PC-9 (cell line): ENCODE results near the gene SLC37A4. TPM values are rescaled to one million over a fixed set of nuclear protein-coding genes. Genes with fewer than 3 reads are reported as not detected.
A peak's percentile ranks its signal among the peaks of the same experiment; 100 is the strongest.

Experiments used
- BruUV-seq: library from RNA; stranded (reverse); fragments of 400-500 nt; replicated peaks from 2 replicates; lab custom pipeline; 2021; lab: Mats Ljungman, UMichigan
- CTCF ChIA-PET: fragments of 300-600 bp; sonication (Branson Sonifier 250); formaldehyde crosslinking; loops from one replicate; lab custom pipeline; 2022; ENCODE audit warnings: antibody characterized with exemption; lab: Charles Lee
- POLR2A ChIA-PET: fragments of 300-600 bp; sonication (Branson Sonifier 250); formaldehyde crosslinking; loops from one replicate; lab custom pipeline; 2022; ENCODE audit warnings: antibody characterized with exemption; ENCODE audit not compliant: unreplicated experiment; lab: Charles Lee
- DNase-seq, 2 experiments: peaks; one replicate each; pipeline versions ENCODE4 v3.0.0 to v3.0.0-alpha.2; 2015 to 2022; ENCODE audit warnings: mixed read lengths in 1 of 2
- H2AFZ ChIP-seq: fragments of 200-600 bp; sonication (generic); 2 replicates; pipeline ENCODE4 v1.8.1; 2017; ENCODE audit warnings: antibody characterized with exemption
- H3F3A ChIP-seq: fragments of 200-600 bp; sonication (generic); 2 replicates; pipeline ENCODE4 v1.8.1; 2017; ENCODE audit warnings: antibody characterized with exemption, mild to moderate bottlenecking, low read depth; ENCODE audit not compliant: insufficient read depth
- H3K27ac ChIP-seq: fragments of 200-600 bp; sonication (generic); 2 replicates; pipeline ENCODE4 v1.6.1; 2016; ENCODE audit warnings: mixed run types
- H3K27me3 ChIP-seq: fragments of 200-600 bp; sonication (generic); 2 replicates; pipeline ENCODE4 v1.6.1; 2016; ENCODE audit warnings: low read depth, mixed run types; ENCODE audit not compliant: insufficient read depth
- H3K36me3 ChIP-seq: fragments of 200-600 bp; sonication (generic); 2 replicates; pipeline ENCODE4 v1.6.1; 2016; ENCODE audit warnings: low read depth, mixed run types
- H3K4me1 ChIP-seq: fragments of 200-600 bp; sonication (generic); replicated peaks from 2 replicates; pipeline ENCODE4 v1.6.1; 2016; ENCODE audit warnings: mixed run types; ENCODE audit not compliant: insufficient read depth
- H3K4me2 ChIP-seq: fragments of 200-600 bp; sonication (generic); 2 replicates; pipeline ENCODE4 v1.6.1; 2017; ENCODE audit warnings: mixed run types
- H3K4me3 ChIP-seq: fragments of 200-600 bp; sonication (generic); 2 replicates; pipeline ENCODE4 v1.6.1; 2016; ENCODE audit warnings: mixed run types
- H3K79me2 ChIP-seq: fragments of 200-600 bp; sonication (generic); 2 replicates; pipeline ENCODE4 v1.6.1; 2017; ENCODE audit warnings: low read depth, mixed run types
- H3K9me2 ChIP-seq: fragments of 200-600 bp; sonication (generic); 2 replicates; pipeline ENCODE4 v1.8.1; 2017; ENCODE audit warnings: mild to moderate bottlenecking; ENCODE audit not compliant: insufficient read depth
- H3K9me3 ChIP-seq: fragments of 200-600 bp; sonication (generic); 2 replicates; pipeline ENCODE4 v1.8.1; 2016; ENCODE audit warnings: low read depth; ENCODE audit not compliant: insufficient read depth
- H4K20me1 ChIP-seq: fragments of 200-600 bp; sonication (generic); 2 replicates; pipeline ENCODE4 v1.8.1; 2017; ENCODE audit not compliant: insufficient read depth
- CTCF ChIP-seq: fragments of 200-600 bp; sonication (generic); conservative IDR thresholded peaks from 2 replicates; pipeline ENCODE4 v1.6.1; 2017; ENCODE audit warnings: mixed run types, antibody characterized with exemption, mild to moderate bottlenecking, moderate library complexity
- EZH2 ChIP-seq: fragments of 200-600 bp; sonication (generic); IDR thresholded peaks from 2 replicates; pipeline ENCODE4 v1.8.0; 2017; ENCODE audit warnings: antibody characterized with exemption, low read depth
- intact Hi-C: fragments of 100-400 bp; cut with micrococcal nuclease; formaldehyde crosslinking; loops from one replicate; pipeline ENCODE4 v1.10.0; 2022; ENCODE audit not compliant: unreplicated experiment
- total RNA-seq: library from RNA; stranded (reverse); gene quantifications from 2 replicates; pipeline ENCODE4 v1.2.3, GENCODE V29; 2021

SLC37A4 gene
- total RNA-seq, 1 experiment from 2014 or later, result 24.3 TPM

GRCh38 chr11:119000906-119001305 lies 29.8 kb downstream of the SLC37A4 start:
- no TSS peak for BruUV-seq
- H4K20me1 ChIP-seq, result no peaks in the 10 kb centered on the region
- H3F3A ChIP-seq, result peaks cover 47% of the 10 kb centered on the region
- H3K4me3 ChIP-seq, result no peak overlapping the region
- no peaks in the 10 kb centered on the region for H3K9me2 ChIP-seq
- peaks cover 48% of the 10 kb centered on the region for H3K79me2 ChIP-seq
- POLR2A ChIA-PET, result no interaction called here
- no peak overlapping the region for H3K4me2 ChIP-seq
- peaks cover 33% of the 10 kb centered on the region for H3K4me1 ChIP-seq
- no peaks in the 10 kb centered on the region for H3K9me3 ChIP-seq
- H3K27ac ChIP-seq, result no peak overlapping the region; the same call in 1 of the 2 replicates
- TF ChIP-seq CTCF (no peak), EZH2 (no peak)
- peak in 1 of 2 experiments; percentile 67 for DNase-seq
- CTCF ChIA-PET, result interaction anchor here (0.7 kb wide), 1 partner anchor 313 kb away, joined by 3 read pairs; no protein-coding TSS in a partner anchor
- H3K27me3 ChIP-seq, result no peaks in the 10 kb centered on the region
- peaks cover 29% of the 10 kb centered on the region for H3K36me3 ChIP-seq
- H2AFZ ChIP-seq, result no peak overlapping the region
- intact Hi-C loops, result no loop called here

GRCh38 chr11:118998822-118999221 lies 31.9 kb downstream of the SLC37A4 start:
- Histone ChIP-seq H3K9me2 (no peaks in the 10 kb centered on the region), H3K4me3 (peak overlapping the region; percentile 86), H3K4me2 (peak overlapping the region; percentile 96), H3K27ac (peak overlapping the region; percentile 74), H3K79me2 (peaks cover 48% of the 10 kb centered on the region), H2AFZ (peak overlapping the region; percentile 89), H3K9me3 (no peaks in the 10 kb centered on the region), H4K20me1 (no peaks in the 10 kb centered on the region), H3K27me3 (no peaks in the 10 kb centered on the region), H3K36me3 (peaks cover 27% of the 10 kb centered on the region), H3K4me1 (peaks cover 33% of the 10 kb centered on the region), H3F3A (peaks cover 33% of the 10 kb centered on the region)
- DNase-seq, result peak; percentile 65 to 92
- ChIA-PET POLR2A (interaction anchor here (0.6 to 0.7 kb wide), 7 partner anchors 19 to 378 kb away, joined by 4 to 18 read pairs (median 8); partner anchors contain the start of genes DDX6 and RPS25), CTCF (no interaction called here)
- no peak for TF ChIP-seq CTCF
- no peak for TF ChIP-seq EZH2
- BruUV-seq, result no TSS peak
- intact Hi-C loops, result no loop called here

DNA sequence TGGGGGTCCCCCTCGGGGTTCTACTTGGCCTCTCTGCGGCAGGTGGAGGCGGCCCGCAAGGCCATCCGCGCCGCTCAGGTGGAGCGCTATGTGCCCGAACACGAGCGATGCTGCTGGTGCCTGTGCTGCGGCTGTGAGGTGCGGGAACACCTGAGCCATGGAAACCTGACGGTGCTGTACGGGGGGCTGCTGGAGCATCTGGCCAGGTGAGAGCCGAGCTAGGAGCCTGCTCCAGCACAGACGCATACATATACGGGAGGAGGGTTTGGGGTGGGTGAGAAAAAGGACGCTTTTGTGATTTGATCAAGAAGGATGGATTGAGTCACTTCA lies 32.3 kb downstream of the SLC37A4 start:
- Histone ChIP-seq H3F3A (peaks cover 29% of the 10 kb centered on the region), H3K4me1 (peaks cover 33% of the 10 kb centered on the region), H3K36me3 (peaks cover 25% of the 10 kb centered on the region), H3K79me2 (peaks cover 48% of the 10 kb centered on the region), H3K9me3 (no peaks in the 10 kb centered on the region), H4K20me1 (no peaks in the 10 kb centered on the region), H3K9me2 (no peaks in the 10 kb centered on the region), H3K4me3 (peak overlapping the region; percentile 86), H2AFZ (peak overlapping the region; percentile 89), H3K27ac (peak overlapping the region; percentile 74), H3K4me2 (peak overlapping the region; percentile 96), H3K27me3 (no peaks in the 10 kb centered on the region)
- intact Hi-C loops, result no loop called here
- no peak for DNase-seq
- BruUV-seq, result no TSS peak
- ChIA-PET CTCF (no interaction called here), POLR2A (interaction anchor here (0.6 kb wide), 2 partner anchors 19 to 214 kb away, joined by 8 to 14 read pairs; partner anchors contain the start of gene RPS25)
- TF ChIP-seq CTCF (no peak), EZH2 (no peak)
